ENCODE results near the gene SLC9C1. TPM values are rescaled to one million over a fixed set of nuclear protein-coding genes. Genes with fewer than 3 reads are reported as not detected.

The SLC9C1 gene
- total RNA-seq, 1 donor from 2014 or later, result 2.3 TPM

- DNase-seq (no peak), ATAC-seq (no peak)
- intact Hi-C loops (cut with micrococcal nuclease), result no loop called here
These were observed 20.6 kb upstream of the SLC9C1 start for GRCh38 chr3:112314649-112315048.

- ATAC-seq, result no peak
- intact Hi-C loops (cut with micrococcal nuclease), result no loop called here
- no peak for DNase-seq
These were observed 14.3 kb upstream of the SLC9C1 start for GRCh38 chr3:112308151-112308911.

GRCh38 chr3:112307557-112307956 lies 13.5 kb upstream of the SLC9C1 start:
- ATAC-seq (no peak), DNase-seq (no peak)
- intact Hi-C loops (cut with micrococcal nuclease), result no loop called here

GRCh38 chr3:112306825-112307224 lies 12.8 kb upstream of the SLC9C1 start:
- intact Hi-C loops (cut with micrococcal nuclease), result no loop called here
- no peak for ATAC-seq
- DNase-seq, result peak; percentile 30

GRCh38 chr3:112304611-112305010 lies 10.6 kb upstream of the SLC9C1 start:
- ATAC-seq (no peak), DNase-seq (no peak)
- intact Hi-C loops (cut with micrococcal nuclease), result no loop called here

- ATAC-seq (peak; percentile 55), DNase-seq (no peak)
- intact Hi-C loops (cut with micrococcal nuclease), result no loop called here
These were observed 9.8 kb upstream of the SLC9C1 start for GRCh38 chr3:112303764-112304325.

GRCh38 chr3:112302881-112303763 lies 9.1 kb upstream of the SLC9C1 start:
- ATAC-seq, result peak; percentile 29
- DNase-seq, result no peak
- intact Hi-C loops (cut with micrococcal nuclease), result no loop called here

- ATAC-seq (no peak), DNase-seq (no peak)
- intact Hi-C loops (cut with micrococcal nuclease), result no loop called here
These were observed 8.3 kb upstream of the SLC9C1 start for GRCh38 chr3:112302150-112302830.

GRCh38 chr3:112298781-112299180 lies 4.8 kb upstream of the SLC9C1 start:
- DNase-seq, result no peak
- ATAC-seq, result no peak
- intact Hi-C loops (cut with micrococcal nuclease), result no loop called here

- intact Hi-C loops (cut with micrococcal nuclease), result no loop called here
- ATAC-seq (no peak), DNase-seq (no peak)
These were observed 3.7 kb upstream of the SLC9C1 start for GRCh38 chr3:112297714-112298113.

GRCh38 chr3:112289011-112289410 lies 5.0 kb downstream of the SLC9C1 start:
- intact Hi-C loops (cut with micrococcal nuclease), result no loop called here
- ATAC-seq (no peak), DNase-seq (no peak)

- DNase-seq (no peak), ATAC-seq (no peak)
- intact Hi-C loops (cut with micrococcal nuclease), result no loop called here
These were observed 13.8 kb downstream of the SLC9C1 start for GRCh38 chr3:112280266-112280665.

GRCh38 chr3:112273536-112273935 lies 20.5 kb downstream of the SLC9C1 start:
- ATAC-seq (no peak), DNase-seq (no peak)
- intact Hi-C loops (cut with micrococcal nuclease), result no loop called here

- DNase-seq (no peak), ATAC-seq (no peak)
- intact Hi-C loops (cut with micrococcal nuclease), result no loop called here
These were observed 32.3 kb downstream of the SLC9C1 start for GRCh38 chr3:112261742-112262141.

GRCh38 chr3:112260563-112260962 lies 33.5 kb downstream of the SLC9C1 start:
- intact Hi-C loops (cut with micrococcal nuclease), result no loop called here
- ATAC-seq, result no peak
- DNase-seq, result no peak

GRCh38 chr3:112253301-112253971 lies 40.6 kb downstream of the SLC9C1 start:
- intact Hi-C loops (cut with micrococcal nuclease), result no loop called here
- DNase-seq (no peak), ATAC-seq (no peak)

- no peak for DNase-seq
- intact Hi-C loops (cut with micrococcal nuclease), result no loop called here
- ATAC-seq, result no peak
These were observed 46.1 kb downstream of the SLC9C1 start for GRCh38 chr3:112247900-112248299.

GRCh38 chr3:112247350-112247749 lies 46.7 kb downstream of the SLC9C1 start:
- no peak for DNase-seq
- intact Hi-C loops (cut with micrococcal nuclease), result no loop called here
- no peak for ATAC-seq

GRCh38 chr3:112233083-112233482 lies 60.9 kb downstream of the SLC9C1 start:
- DNase-seq, result no peak
- intact Hi-C loops (cut with micrococcal nuclease), result no loop called here

More at GRCh38 chr3:112233083-112233482, 60.9 kb downstream of the SLC9C1 start:
- no peak for ATAC-seq

Data from left ventricle myocardium superior (tissue), 1 donor.